ENCODE results near the gene MAP1LC3B2. TPM values are rescaled to one million over a fixed set of nuclear protein-coding genes. Genes with fewer than 3 reads are reported as not detected.

Gene MAP1LC3B2
- total RNA-seq, 2 experiments from 2014 or later: 0.74 to 1.7 TPM

DNA sequence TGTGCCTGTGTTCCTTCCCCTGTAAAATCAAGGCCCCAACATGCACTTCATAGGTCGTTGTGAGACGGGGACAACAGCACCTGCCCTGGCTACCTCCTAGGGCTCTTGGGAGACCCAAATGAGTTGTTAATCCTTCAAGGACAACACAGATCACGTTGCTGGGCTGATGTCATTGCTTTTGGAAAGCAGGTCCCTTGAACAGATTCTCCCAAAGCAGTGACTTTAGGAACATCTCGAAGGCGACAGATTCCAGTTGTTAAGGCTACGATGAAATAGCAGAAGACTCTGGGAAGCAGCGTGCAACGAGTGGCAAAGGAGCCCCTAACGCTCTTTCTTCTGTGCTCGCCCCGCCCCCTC, 26.2 kb upstream of the MAP1LC3B2 start:
- peak overlapping the region; percentile 79 for H3K4me3 Mint-ChIP-seq
- peaks cover 2% of the 10 kb centered on the region for H3K9me3 Mint-ChIP-seq
- no peak for DNase-seq
- H3K27me3 Mint-ChIP-seq: no peaks in the 10 kb centered on the region
- H3K27ac Mint-ChIP-seq: no peak overlapping the region
- H3K36me3 Mint-ChIP-seq: no peaks in the 10 kb centered on the region
- H3K4me1 Mint-ChIP-seq: peaks cover 33% of the 10 kb centered on the region

- H3K4me3 Mint-ChIP-seq: peak overlapping the region; percentile 79
Observed at GRCh38 chr12:116533343-116534251, 25.6 kb upstream of the MAP1LC3B2 start.

GRCh38 chr12:116534311-116535121, 24.7 kb upstream of the MAP1LC3B2 start:
- no peaks in the 10 kb centered on the region for H3K27me3 Mint-ChIP-seq
- H3K36me3 Mint-ChIP-seq: no peaks in the 10 kb centered on the region
- DNase-seq: no peak
- H3K4me1 Mint-ChIP-seq: peaks cover 44% of the 10 kb centered on the region
- H3K27ac Mint-ChIP-seq: no peak overlapping the region
- H3K4me3 Mint-ChIP-seq: peak overlapping the region; percentile 79
- H3K9me3 Mint-ChIP-seq: peaks cover 2% of the 10 kb centered on the region

More at GRCh38 chr12:116533343-116534251, 25.6 kb upstream of the MAP1LC3B2 start:
- H3K27ac Mint-ChIP-seq: no peak overlapping the region
- H3K36me3 Mint-ChIP-seq: no peaks in the 10 kb centered on the region
- peaks cover 2% of the 10 kb centered on the region for H3K9me3 Mint-ChIP-seq
- peak; percentile 72 for DNase-seq
- H3K4me1 Mint-ChIP-seq: peaks cover 37% of the 10 kb centered on the region
- H3K27me3 Mint-ChIP-seq: no peaks in the 10 kb centered on the region

- H3K27ac Mint-ChIP-seq: no peak overlapping the region
- H3K4me1 Mint-ChIP-seq: peaks cover 44% of the 10 kb centered on the region
- H3K27me3 Mint-ChIP-seq: no peaks in the 10 kb centered on the region
- H3K4me3 Mint-ChIP-seq: no peak overlapping the region
- H3K36me3 Mint-ChIP-seq: no peaks in the 10 kb centered on the region
- H3K9me3 Mint-ChIP-seq: peaks cover 2% of the 10 kb centered on the region
- no peak for DNase-seq
Observed at GRCh38 chr12:116535241-116535640, 23.9 kb upstream of the MAP1LC3B2 start.

DNA sequence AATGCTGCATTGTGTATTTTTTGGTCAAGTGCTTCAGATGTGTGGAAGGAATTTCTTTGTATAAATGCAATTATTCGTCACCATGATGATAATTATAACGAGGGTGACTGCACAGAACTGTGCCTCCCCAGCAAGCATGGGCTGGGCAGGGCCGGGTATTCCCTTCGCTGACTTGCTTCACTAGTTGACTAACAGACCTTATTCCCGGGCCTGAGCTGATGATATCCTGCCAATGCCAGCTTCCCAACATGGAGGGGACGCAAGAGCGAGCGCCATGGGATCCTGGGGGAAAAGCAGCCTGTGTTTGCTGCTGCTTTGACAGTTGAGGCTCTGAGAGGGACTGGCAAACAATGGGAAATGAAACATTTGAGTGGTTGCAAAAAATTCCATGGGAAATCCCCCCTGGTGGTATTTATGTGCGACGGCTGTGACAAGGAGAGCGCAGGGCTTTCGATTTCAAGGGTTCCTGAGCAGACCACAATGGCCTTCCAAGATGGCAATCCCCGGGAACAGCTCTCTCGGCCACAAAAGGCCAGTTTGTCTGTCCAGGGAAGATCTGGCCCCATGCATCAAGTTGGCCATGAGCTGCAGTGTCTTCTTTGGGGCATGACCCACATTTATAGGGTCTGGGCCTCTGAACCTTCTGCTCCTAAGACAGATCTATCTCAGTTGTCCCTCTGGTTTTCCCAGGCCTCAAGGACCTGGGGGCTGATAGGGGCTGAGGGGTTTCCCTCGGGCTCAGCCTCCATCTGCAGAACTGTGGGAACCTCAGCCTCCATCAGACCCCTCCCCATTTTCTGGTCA, 21.9 kb upstream of the MAP1LC3B2 start:
- Mint-ChIP-seq H3K27me3 (no peaks in the 10 kb centered on the region), H3K36me3 (no peaks in the 10 kb centered on the region), H3K4me1 (peaks cover 44% of the 10 kb centered on the region), H3K9me3 (peaks cover 2% of the 10 kb centered on the region), H3K27ac (peak overlapping the region; percentile 71), H3K4me3 (no peak overlapping the region)
- DNase-seq: peak; percentile 17

DNA sequence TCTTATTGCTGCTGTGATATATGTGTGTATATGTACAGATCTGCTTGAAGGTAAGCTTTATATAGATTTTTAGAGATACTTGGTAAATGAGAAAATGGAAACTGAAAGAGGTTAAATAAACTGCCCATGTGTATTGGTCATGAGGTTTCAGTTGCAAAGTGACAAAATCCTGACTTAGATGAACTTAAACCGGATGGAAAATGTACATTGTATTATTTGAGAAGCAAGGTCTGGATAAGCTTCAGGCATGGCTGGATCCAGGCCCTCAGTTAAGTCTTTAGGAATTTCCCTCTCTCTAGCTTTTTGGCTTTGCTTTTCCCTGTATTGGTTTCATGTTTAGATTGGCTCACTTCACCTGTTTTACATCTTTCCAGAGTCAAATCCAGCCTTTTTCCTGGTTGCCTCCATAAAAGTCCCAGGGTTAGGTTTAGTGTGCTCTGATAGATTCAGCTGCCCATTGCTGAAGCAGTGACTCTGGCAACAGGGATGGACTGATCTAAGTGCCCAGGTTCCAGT, 21.0 kb upstream of the MAP1LC3B2 start:
- no peak for DNase-seq
- H3K27ac Mint-ChIP-seq: peak overlapping the region; percentile 71
- H3K4me1 Mint-ChIP-seq: peaks cover 37% of the 10 kb centered on the region
- no peaks in the 10 kb centered on the region for H3K27me3 Mint-ChIP-seq
- no peaks in the 10 kb centered on the region for H3K36me3 Mint-ChIP-seq
- peaks cover 2% of the 10 kb centered on the region for H3K9me3 Mint-ChIP-seq
- H3K4me3 Mint-ChIP-seq: no peak overlapping the region

- Mint-ChIP-seq H3K4me3 (no peak overlapping the region), H3K36me3 (no peaks in the 10 kb centered on the region), H3K27ac (no peak overlapping the region), H3K27me3 (no peaks in the 10 kb centered on the region), H3K4me1 (peaks cover 35% of the 10 kb centered on the region), H3K9me3 (peaks cover 2% of the 10 kb centered on the region)
- DNase-seq: no peak
Observed at GRCh38 chr12:116538682-116539305, 20.4 kb upstream of the MAP1LC3B2 start.

- no peak overlapping the region for H3K4me3 Mint-ChIP-seq
- H3K27me3 Mint-ChIP-seq: no peaks in the 10 kb centered on the region
- no peak for DNase-seq
- H3K9me3 Mint-ChIP-seq: peaks cover 2% of the 10 kb centered on the region
- peaks cover 31% of the 10 kb centered on the region for H3K4me1 Mint-ChIP-seq
- no peak overlapping the region for H3K27ac Mint-ChIP-seq
- H3K36me3 Mint-ChIP-seq: no peaks in the 10 kb centered on the region
Observed at GRCh38 chr12:116539361-116539771, 19.8 kb upstream of the MAP1LC3B2 start.

DNA sequence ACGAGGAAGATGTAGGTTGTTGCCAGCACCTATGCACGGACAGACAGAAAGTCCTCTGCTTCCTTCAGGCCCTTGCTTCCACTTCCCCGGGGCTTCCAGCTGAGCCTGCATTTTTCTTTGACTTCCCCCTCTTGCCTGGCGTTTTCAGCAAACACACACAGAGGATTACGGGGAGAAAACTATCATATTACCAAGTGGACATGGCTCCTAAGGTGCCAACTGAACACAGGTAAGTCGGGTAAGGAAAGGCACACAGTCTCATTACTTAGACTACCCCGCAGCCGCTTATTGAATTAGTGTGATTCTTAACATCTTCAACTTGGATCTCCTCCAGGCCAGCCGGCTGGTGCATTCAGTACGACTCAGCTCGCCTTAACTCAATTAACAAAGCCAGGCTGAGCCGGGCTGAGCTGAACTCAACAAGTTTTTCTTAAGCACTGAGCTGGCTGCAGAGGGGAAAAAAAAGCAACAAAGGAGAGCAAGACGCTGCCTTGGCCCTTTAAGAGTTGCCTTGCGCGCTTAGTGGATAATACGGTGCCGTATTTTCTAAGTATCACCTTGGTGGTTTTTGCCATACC, 19.2 kb upstream of the MAP1LC3B2 start:
- H3K4me3 Mint-ChIP-seq: no peak overlapping the region
- H3K9me3 Mint-ChIP-seq: peaks cover 2% of the 10 kb centered on the region
- DNase-seq: no peak
- H3K27ac Mint-ChIP-seq: no peak overlapping the region
- no peaks in the 10 kb centered on the region for H3K27me3 Mint-ChIP-seq
- H3K36me3 Mint-ChIP-seq: no peaks in the 10 kb centered on the region
- H3K4me1 Mint-ChIP-seq: peaks cover 29% of the 10 kb centered on the region

DNA sequence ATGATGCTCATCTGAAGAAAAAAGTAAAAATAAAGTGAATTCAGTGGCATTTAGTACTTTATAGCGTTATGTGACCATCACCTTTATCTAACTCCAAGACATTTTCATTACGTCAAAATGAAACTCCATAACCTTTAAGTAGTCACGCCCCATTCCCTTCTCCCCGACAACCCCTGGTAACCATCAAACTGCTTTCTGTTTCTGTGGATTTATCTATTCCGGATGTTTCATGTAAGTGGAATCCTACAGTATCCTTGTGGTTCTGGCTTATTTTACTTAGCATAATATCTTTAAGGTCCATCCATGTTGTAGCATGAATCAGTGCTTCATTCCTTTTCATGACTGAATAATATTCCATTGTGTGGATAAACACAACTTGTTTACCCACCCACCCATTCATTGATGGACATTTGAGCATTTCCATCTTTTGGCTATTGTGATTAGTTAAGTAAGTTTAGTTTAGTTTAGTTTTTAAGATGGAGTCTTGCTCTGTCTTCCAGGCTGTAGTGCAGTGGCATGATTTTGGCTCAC, 18.5 kb upstream of the MAP1LC3B2 start:
- Mint-ChIP-seq H3K4me3 (no peak overlapping the region), H3K27ac (no peak overlapping the region), H3K9me3 (peaks cover 2% of the 10 kb centered on the region), H3K27me3 (no peaks in the 10 kb centered on the region), H3K4me1 (peaks cover 29% of the 10 kb centered on the region), H3K36me3 (no peaks in the 10 kb centered on the region)
- DNase-seq: no peak

- no peak overlapping the region for H3K27ac Mint-ChIP-seq
- no peaks in the 10 kb centered on the region for H3K27me3 Mint-ChIP-seq
Observed at GRCh38 chr12:116541547-116542344, 17.4 kb upstream of the MAP1LC3B2 start.

GRCh38 chr12:116542345-116542956, 16.7 kb upstream of the MAP1LC3B2 start:
- H3K27ac Mint-ChIP-seq: no peak overlapping the region
- H3K27me3 Mint-ChIP-seq: no peaks in the 10 kb centered on the region
- H3K4me1 Mint-ChIP-seq: peaks cover 18% of the 10 kb centered on the region
- no peak for DNase-seq
- H3K4me3 Mint-ChIP-seq: no peak overlapping the region
- no peaks in the 10 kb centered on the region for H3K36me3 Mint-ChIP-seq
- peaks cover 2% of the 10 kb centered on the region for H3K9me3 Mint-ChIP-seq

More at GRCh38 chr12:116541547-116542344, 17.4 kb upstream of the MAP1LC3B2 start:
- Mint-ChIP-seq H3K4me3 (no peak overlapping the region), H3K36me3 (no peaks in the 10 kb centered on the region), H3K4me1 (peaks cover 25% of the 10 kb centered on the region), H3K9me3 (peaks cover 2% of the 10 kb centered on the region)
- no peak for DNase-seq

DNA sequence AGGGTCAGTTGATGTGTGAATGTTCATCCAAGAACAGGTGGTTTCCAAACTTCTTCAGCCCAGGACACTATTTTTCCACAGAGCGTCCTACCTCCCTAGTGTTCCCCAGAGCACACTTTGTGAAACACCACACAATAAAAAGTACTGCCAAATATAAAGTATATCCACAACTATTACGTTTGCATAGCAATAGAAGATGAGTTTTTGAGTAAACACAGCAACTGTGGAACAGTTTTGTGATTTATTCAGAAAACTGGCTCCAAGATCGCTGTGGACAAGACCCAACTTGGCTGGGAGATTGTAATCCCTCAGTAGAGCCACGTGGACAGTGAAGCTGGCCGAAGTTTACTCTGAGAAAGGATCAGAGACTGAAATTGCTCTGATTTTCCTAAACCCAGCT, 14.5 kb upstream of the MAP1LC3B2 start:
- H3K4me1 Mint-ChIP-seq: peaks cover 4% of the 10 kb centered on the region
- no peak overlapping the region for H3K27ac Mint-ChIP-seq
- H3K27me3 Mint-ChIP-seq: no peaks in the 10 kb centered on the region
- H3K36me3 Mint-ChIP-seq: no peaks in the 10 kb centered on the region
- H3K4me3 Mint-ChIP-seq: no peak overlapping the region
- H3K9me3 Mint-ChIP-seq: no peaks in the 10 kb centered on the region
- DNase-seq: no peak

Measured in activated naive CD8-positive, alpha-beta T cell treated with anti-CD3 and anti-CD28 coated beads for 36 hours (primary cell).